Keratinocyte (primary cell): ENCODE measurements around the gene KRTAP5-4.

Source experiments
- CTCF ChIP-seq, 3 experiments: IDR thresholded peaks in 1 of 3; conservative IDR thresholded peaks in 1 of 3; optimal IDR thresholded peaks in 1 of 3; 2 replicates in 2 of 3; 3 replicates in 1 of 3; pipeline versions ENCODE3 to v1.5.1; 2011; ENCODE audit warnings: low read length in 3 of 3, mild to moderate bottlenecking in 3 of 3, moderate library complexity in 2 of 3, control low read depth in 1 of 3, inconsistent platforms in 1 of 3; ENCODE audit not compliant: insufficient read depth in 2 of 3; ENCODE audit errors: extremely low read depth in 1 of 3
- EZH2 ChIP-seq: IDR thresholded peaks from one replicate; pipeline ENCODE4 v1.6.1; 2012; ENCODE audit warnings: inconsistent platforms, mild to moderate bottlenecking, low read length, moderate library complexity

GRCh38 chr11:1656061-1656441 lies 34.1 kb upstream of the KRTAP5-4 start:
- TF ChIP-seq CTCF (optimal IDR thresholded peaks at IDR 0.05 in 1 of 3, IDR thresholded peaks at IDR 0.05 in 1 of 3, conservative IDR thresholded peaks at IDR 0.05 in 1 of 3; ENCODE audit: extremely low read depth in 1 of 3, insufficient read depth in 2 of 3, low read length in 3 of 3) (no peak), EZH2 (no peak)
